Thyroid gland (tissue), 4 donors: ENCODE measurements around the gene DACH2. TPM values are rescaled to one million over a fixed set of nuclear protein-coding genes. Genes with fewer than 3 reads are reported as not detected.

Experiments used
- DNase-seq, 2 donors: peaks; one replicate each; pipeline ENCODE4 v3.0.0-alpha.2; 2019
- H3K27ac ChIP-seq, 3 donors: fragments of 200-600 bp; sonication (generic); 1 replicate in 2 of 3; 2 replicates in 1 of 3; pipeline ENCODE4 v1.5.1; 2016 to 2019; ENCODE audit warnings: mild to moderate bottlenecking in 1 of 3, moderate library complexity in 1 of 3
- H3K27me3 ChIP-seq: fragments of 200-600 bp; sonication (generic); one replicate; pipeline ENCODE4 v1.5.1; 2019
- H3K36me3 ChIP-seq, 2 donors: fragments of 200-600 bp; sonication (generic); one replicate each; pipeline ENCODE4 v1.5.1; 2016 to 2019
- H3K4me1 ChIP-seq, 2 donors: fragments of 200-600 bp; sonication (generic); one replicate each; pipeline ENCODE4 v1.5.1; 2017 to 2019
- H3K4me3 ChIP-seq, 3 donors: fragments of 200-600 bp; sonication (generic); replicated peaks in 1 of 3; 1 replicate in 2 of 3; 2 replicates in 1 of 3; pipeline ENCODE4 v1.5.1; 2016; ENCODE audit warnings: mild to moderate bottlenecking in 1 of 3
- H3K9me3 ChIP-seq: fragments of 200-600 bp; sonication (generic); one replicate; pipeline ENCODE4 v1.5.1; 2017
- POLR2A ChIP-seq, 2 donors: fragments of 450-650 bp; IDR thresholded peaks; one replicate each; pipeline ENCODE4 v1.6.1; 2017; ENCODE audit warnings: antibody characterized with exemption in 2 of 2, mild to moderate bottlenecking in 2 of 2, moderate library complexity in 1 of 2
- WGBS, 2 donors: methylation state at CpG; one replicate each; pipeline ENCODE4 v1.1.5; 2017; 5-methylcytosine and 5-hydroxymethylcytosine counted together
- intact Hi-C: fragments of 100-400 bp; cut with DNase I; formaldehyde crosslinking; loops from one replicate; pipeline ENCODE4 v1.15.1; 2023
- total RNA-seq, 4 donors: library from RNA; depleted of rRNA; stranded (reverse); fragments of >200 nt; gene quantifications; one replicate each; pipeline ENCODE4 v1.2.3, GENCODE V29; 2016
- TF ChIP-seq, protein P1 (sequence below), 6 experiments: fragments of 200-600 bp in 3 of 6; fragments of 450-650 bp in 3 of 6; sonication (generic) in 3 of 6; IDR thresholded peaks; one replicate each; pipeline ENCODE4 v1.5.1; 2016 to 2019; ENCODE audit warnings: antibody characterized with exemption in 6 of 6, mild to moderate bottlenecking in 2 of 6, inconsistent platforms in 1 of 6, moderate library complexity in 1 of 6

Gene DACH2
- under 1 TPM in 3 of 4 donors, not detected in 1; 0.13 to 0.54 (median 0.33) TPM for total RNA-seq

DNA sequence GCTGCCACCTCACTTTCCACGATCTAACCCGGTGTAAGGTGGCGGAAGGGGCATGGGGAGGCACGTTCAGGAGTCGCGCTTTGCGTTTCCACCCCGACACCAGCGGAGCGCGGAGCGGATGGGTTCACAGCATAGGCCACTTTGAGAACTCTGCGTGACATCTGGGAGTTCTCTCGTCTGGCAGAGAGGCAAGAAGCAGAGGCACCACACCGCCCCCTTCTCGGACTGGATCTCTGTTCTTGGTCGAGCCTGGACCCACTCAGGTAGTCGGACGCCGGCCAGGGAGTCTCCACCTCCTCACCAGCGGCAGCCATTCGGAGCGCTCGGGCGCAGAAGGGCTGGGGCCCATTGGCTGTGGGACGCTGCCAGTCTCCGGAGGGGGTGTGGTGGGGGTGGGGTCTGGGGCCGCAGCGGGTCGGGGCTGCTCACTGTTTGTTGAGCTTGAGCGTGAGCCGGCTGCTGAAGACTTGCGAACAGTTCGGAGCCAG lies at the start of gene DACH2:
Gene DACH2, plus strand, starts transcription at position 428 of the 488 bp plus-strand sequence.
- intact Hi-C loops, result no loop called here
- DNase-seq, result peak; percentile 82 to 86
- TF ChIP-seq POLR2A (IDR thresholded peaks at IDR 0.05), result peak in 1 of 2 donors; percentile 28
- TF ChIP-seq, protein P1, sequence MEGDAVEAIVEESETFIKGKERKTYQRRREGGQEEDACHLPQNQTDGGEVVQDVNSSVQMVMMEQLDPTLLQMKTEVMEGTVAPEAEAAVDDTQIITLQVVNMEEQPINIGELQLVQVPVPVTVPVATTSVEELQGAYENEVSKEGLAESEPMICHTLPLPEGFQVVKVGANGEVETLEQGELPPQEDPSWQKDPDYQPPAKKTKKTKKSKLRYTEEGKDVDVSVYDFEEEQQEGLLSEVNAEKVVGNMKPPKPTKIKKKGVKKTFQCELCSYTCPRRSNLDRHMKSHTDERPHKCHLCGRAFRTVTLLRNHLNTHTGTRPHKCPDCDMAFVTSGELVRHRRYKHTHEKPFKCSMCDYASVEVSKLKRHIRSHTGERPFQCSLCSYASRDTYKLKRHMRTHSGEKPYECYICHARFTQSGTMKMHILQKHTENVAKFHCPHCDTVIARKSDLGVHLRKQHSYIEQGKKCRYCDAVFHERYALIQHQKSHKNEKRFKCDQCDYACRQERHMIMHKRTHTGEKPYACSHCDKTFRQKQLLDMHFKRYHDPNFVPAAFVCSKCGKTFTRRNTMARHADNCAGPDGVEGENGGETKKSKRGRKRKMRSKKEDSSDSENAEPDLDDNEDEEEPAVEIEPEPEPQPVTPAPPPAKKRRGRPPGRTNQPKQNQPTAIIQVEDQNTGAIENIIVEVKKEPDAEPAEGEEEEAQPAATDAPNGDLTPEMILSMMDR (IDR thresholded peaks at IDR 0.05), result no peak

DNA sequence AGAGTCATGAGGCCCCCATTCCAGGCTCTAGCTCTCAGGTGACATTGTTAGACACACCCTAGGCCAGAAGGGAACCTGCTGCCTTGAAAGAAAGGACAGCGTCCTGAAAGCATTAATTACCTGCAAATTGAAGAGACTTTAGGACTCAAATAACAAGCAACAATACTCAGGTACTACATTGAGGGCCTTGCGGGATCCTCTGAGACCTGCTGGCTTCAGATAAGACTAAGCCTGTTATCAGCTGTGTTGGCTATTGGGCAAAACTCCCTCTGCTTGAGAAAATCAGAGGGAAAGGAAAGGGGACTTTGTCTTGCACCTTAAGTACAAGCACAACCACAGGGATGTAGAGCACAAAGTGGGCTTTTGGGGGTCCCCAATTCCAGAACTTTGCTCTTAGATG lies 45.9 kb upstream of the DACH2 start:
- no peak for DNase-seq
- no peaks in the 10 kb centered on the region for H3K36me3 ChIP-seq
- no peaks in the 10 kb centered on the region for H3K9me3 ChIP-seq
- TF ChIP-seq, protein P1 (IDR thresholded peaks at IDR 0.05), result no peak
- TF ChIP-seq POLR2A (IDR thresholded peaks at IDR 0.05), result no peak
- H3K4me1 ChIP-seq, result no peaks in the 10 kb centered on the region
- H3K27ac ChIP-seq, result no peak overlapping the region
- intact Hi-C loops, result no loop called here
- H3K27me3 ChIP-seq, result no peaks in the 10 kb centered on the region
- WGBS, 2 donors, result 55 to 87% methylated on average over 2 of the region's 2 CpGs
- H3K4me3 ChIP-seq, result no peak overlapping the region

More for the DNA sequence above, at the start of gene DACH2:
- WGBS, 2 donors, result 0% methylated on average over 3 of the region's 34 CpGs; no CpG with 5 or more reads in 1 of the 2 donors
- Histone ChIP-seq H3K27me3 (no peaks in the 10 kb centered on the region), H3K9me3 (no peaks in the 10 kb centered on the region), H3K4me3 (peak within 1 kb of the TSS in 1 of 3 donors; percentile 27), H3K27ac (no peak within 1 kb of the TSS), H3K36me3 (no peaks in the 10 kb centered on the region), H3K4me1 (peaks cover 0 to 10% of the 10 kb centered on the region in 2 donors)

- DNase-seq, result no peak
- intact Hi-C loops, result no loop called here
- Histone ChIP-seq H3K36me3 (no peaks in the 10 kb centered on the region), H3K9me3 (no peaks in the 10 kb centered on the region), H3K27ac (no peak overlapping the region), H3K27me3 (no peaks in the 10 kb centered on the region), H3K4me3 (no peak overlapping the region), H3K4me1 (no peaks in the 10 kb centered on the region)
- WGBS, 2 donors, result 80 to 83% methylated on average over 1 of the region's 1 CpG
- TF ChIP-seq POLR2A (IDR thresholded peaks at IDR 0.05), result no peak
- TF ChIP-seq, protein P1 (IDR thresholded peaks at IDR 0.05), result no peak
These were observed 45.2 kb upstream of the DACH2 start for GRCh38 chrX:86103061-86103460.

- intact Hi-C loops, result no loop called here
- H3K27ac ChIP-seq, result no peak overlapping the region
- no peaks in the 10 kb centered on the region for H3K4me1 ChIP-seq
- H3K27me3 ChIP-seq, result no peaks in the 10 kb centered on the region
- H3K4me3 ChIP-seq, result no peak overlapping the region
- no peak for DNase-seq
- WGBS, 2 donors, result 85 to 88% methylated on average over 1 of the region's 1 CpG
- H3K36me3 ChIP-seq, result no peaks in the 10 kb centered on the region
- H3K9me3 ChIP-seq, result no peaks in the 10 kb centered on the region
- TF ChIP-seq, protein P1 (IDR thresholded peaks at IDR 0.05), result no peak
- TF ChIP-seq POLR2A (IDR thresholded peaks at IDR 0.05), result no peak
These were observed 43.7 kb upstream of the DACH2 start for GRCh38 chrX:86104526-86104925.

GRCh38 chrX:86121916-86122315 lies 26.3 kb upstream of the DACH2 start:
- WGBS, 2 donors, result 89% methylated on average over 1 of the region's 1 CpG; no CpG with 5 or more reads in 1 of the 2 donors
- no peak for TF ChIP-seq POLR2A (IDR thresholded peaks at IDR 0.05)
- TF ChIP-seq, protein P1 (IDR thresholded peaks at IDR 0.05), result no peak
- H3K27me3 ChIP-seq, result no peaks in the 10 kb centered on the region

More at GRCh38 chrX:86121916-86122315, 26.3 kb upstream of the DACH2 start:
- Histone ChIP-seq H3K4me3 (no peak overlapping the region), H3K36me3 (no peaks in the 10 kb centered on the region), H3K27ac (no peak overlapping the region), H3K4me1 (no peaks in the 10 kb centered on the region), H3K9me3 (no peaks in the 10 kb centered on the region)
- no peak for DNase-seq
- intact Hi-C loops, result no loop called here
